SK-N-SH (cell line): ENCODE data around the gene AGAP1.

Source experiments
- CTCF ChIP-seq: fragments of 200-600 bp; sonication (generic); IDR thresholded peaks from 2 replicates; pipeline ENCODE4 v1.6.1; 2017; ENCODE audit warnings: antibody characterized with exemption, mild to moderate bottlenecking, moderate library complexity
- EP300 ChIP-seq, 2 experiments: IDR thresholded peaks; 2 replicates each; pipeline versions ENCODE4 v1.4.0 to v1.6.1; 2012; ENCODE audit warnings: borderline replicate concordance in 1 of 2, low read depth in 1 of 2, low read length in 1 of 2
- FOXM1 ChIP-seq: IDR thresholded peaks from 2 replicates; pipeline ENCODE4 v1.4.0; 2012; ENCODE audit warnings: low read depth, mild to moderate bottlenecking
- GATA2 ChIP-seq: sonication (generic); formaldehyde crosslinking; IDR thresholded peaks from 2 replicates; pipeline ENCODE4 v1.5.0; 2020; ENCODE audit warnings: mild to moderate bottlenecking, missing genetic modification reagents
- POLR2AphosphoS5 ChIP-seq: IDR thresholded peaks from 2 replicates; pipeline ENCODE4 v1.6.1; 2012; ENCODE audit warnings: low read depth, low read length
- RAD21 ChIP-seq: IDR thresholded peaks from 2 replicates; pipeline ENCODE4 v1.6.1; 2012; ENCODE audit warnings: mild to moderate bottlenecking, low read length
- RFX5 ChIP-seq: IDR thresholded peaks from 2 replicates; pipeline ENCODE4 v1.6.1; 2012; ENCODE audit warnings: mild to moderate bottlenecking, improper control_type of control experiment, low read length
- YY1 ChIP-seq: IDR thresholded peaks from 2 replicates; pipeline ENCODE4 v1.4.0; 2012; ENCODE audit warnings: low read depth, mild to moderate bottlenecking

GRCh38 chr2:235752846-235753245 lies 259.0 kb downstream of the AGAP1 start:
- TF ChIP-seq CTCF: no peak
- TF ChIP-seq FOXM1: no peak
- no peak for TF ChIP-seq RAD21
- no peak for TF ChIP-seq POLR2AphosphoS5
- no peak for TF ChIP-seq EP300 (IDR thresholded peaks at IDR 0.05; ENCODE audit: borderline replicate concordance in 1 of 2, low read depth in 1 of 2, low read length in 1 of 2)
- TF ChIP-seq YY1: no peak
- no peak for TF ChIP-seq RFX5
- no peak for TF ChIP-seq GATA2 (CRISPR knock-in tag)
